WTC11 (cell line): Measurements from ENCODE around the gene CA5A. TPM values are rescaled to one million over a fixed set of nuclear protein-coding genes. Genes with fewer than 3 reads are reported as not detected.

Experiments used
- ARID4B ChIP-seq: sonication (generic); formaldehyde crosslinking; IDR thresholded peaks from 2 replicates; pipeline ENCODE4 v1.8.0; 2023; ENCODE audit warnings: missing genetic modification reagents, mild to moderate bottlenecking, borderline replicate concordance
- E2F1 ChIP-seq: sonication (generic); formaldehyde crosslinking; IDR thresholded peaks from 2 replicates; pipeline ENCODE4 v1.8.0; 2022; ENCODE audit warnings: mild to moderate bottlenecking, missing genetic modification reagents
- E2F5 ChIP-seq: sonication (generic); formaldehyde crosslinking; IDR thresholded peaks from 2 replicates; pipeline ENCODE4 v1.8.1; 2022; ENCODE audit warnings: mild to moderate bottlenecking, moderate library complexity, missing genetic modification reagents
- FOXJ3 ChIP-seq: sonication (generic); formaldehyde crosslinking; IDR thresholded peaks from 2 replicates; pipeline ENCODE4 v1.9.0; 2021; ENCODE audit warnings: missing genetic modification reagents, mild to moderate bottlenecking, borderline replicate concordance
- FOXK1 ChIP-seq: sonication (generic); formaldehyde crosslinking; IDR thresholded peaks from 2 replicates; pipeline ENCODE4 v1.8.0; 2022; ENCODE audit warnings: mild to moderate bottlenecking, moderate library complexity, missing genetic modification reagents
- FOXP1 ChIP-seq: sonication (generic); formaldehyde crosslinking; IDR thresholded peaks from 2 replicates; pipeline ENCODE4 v1.8.0; 2022; ENCODE audit warnings: missing genetic modification reagents, mild to moderate bottlenecking, moderate library complexity, borderline replicate concordance
- GRHL2 ChIP-seq: fragments of 250-450 bp; sonication (Bioruptor Pico); IDR thresholded peaks from 2 replicates; pipeline ENCODE4 v1.8.0; 2022; ENCODE audit warnings: mild to moderate bottlenecking, moderate library complexity; ENCODE audit not compliant: insufficient replicate concordance, severe bottlenecking
- HMGXB4 ChIP-seq: sonication (generic); formaldehyde crosslinking; IDR thresholded peaks from 2 replicates; pipeline ENCODE4 v1.8.1; 2023; ENCODE audit warnings: mild to moderate bottlenecking, moderate library complexity, missing genetic modification reagents
- JAZF1 ChIP-seq: fragments of 250-450 bp; sonication (Bioruptor Pico); IDR thresholded peaks from 2 replicates; pipeline ENCODE4 v1.9.0; 2021; ENCODE audit warnings: moderate library complexity, mild to moderate bottlenecking, inconsistent platforms
- NR3C1 ChIP-seq: sonication (generic); formaldehyde crosslinking; conservative IDR thresholded peaks from 2 replicates; pipeline ENCODE4 v1.8.1; 2023; ENCODE audit warnings: low read depth, mild to moderate bottlenecking, missing genetic modification reagents
- PRDM15 ChIP-seq: sonication (generic); formaldehyde crosslinking; IDR thresholded peaks from 2 replicates; pipeline ENCODE4 v1.8.0; 2022; ENCODE audit warnings: missing genetic modification reagents
- RORB ChIP-seq: fragments of 250-450 bp; sonication (Bioruptor Pico); IDR thresholded peaks from 2 replicates; pipeline ENCODE4 v1.9.0; 2021; ENCODE audit warnings: mild to moderate bottlenecking
- SMAD3 ChIP-seq: sonication (generic); formaldehyde crosslinking; IDR thresholded peaks from 2 replicates; pipeline ENCODE4 v1.8.0; 2022; ENCODE audit warnings: missing genetic modification reagents, mild to moderate bottlenecking, borderline replicate concordance
- STAT6 ChIP-seq: sonication (generic); formaldehyde crosslinking; conservative IDR thresholded peaks from 2 replicates; pipeline ENCODE4 v1.8.1; 2023; ENCODE audit warnings: mild to moderate bottlenecking, low read depth, missing genetic modification reagents, moderate library complexity
- TP53 ChIP-seq: sonication (generic); formaldehyde crosslinking; IDR thresholded peaks from 2 replicates; pipeline ENCODE4 v1.8.1; 2023; ENCODE audit warnings: mild to moderate bottlenecking, missing genetic modification reagents
- ZBTB21 ChIP-seq: sonication (generic); formaldehyde crosslinking; IDR thresholded peaks from 2 replicates; pipeline ENCODE4 v1.8.1; 2023; ENCODE audit warnings: mild to moderate bottlenecking, missing genetic modification reagents, borderline replicate concordance
- ZNF138 ChIP-seq: sonication (generic); formaldehyde crosslinking; conservative IDR thresholded peaks from 2 replicates; pipeline ENCODE4 v1.8.1; 2022; ENCODE audit warnings: mild to moderate bottlenecking, moderate library complexity, missing genetic modification reagents
- ZNF263 ChIP-seq: sonication (generic); formaldehyde crosslinking; IDR thresholded peaks from 2 replicates; pipeline ENCODE4 v1.8.1; 2022; ENCODE audit warnings: low read depth, mild to moderate bottlenecking, moderate library complexity, missing genetic modification reagents
- ZSCAN18 ChIP-seq: fragments of 250-450 bp; sonication (Bioruptor Pico); IDR thresholded peaks from 2 replicates; pipeline ENCODE4 v2.1.2; 2022; ENCODE audit warnings: mild to moderate bottlenecking, moderate library complexity
- total RNA-seq: library from RNA; stranded (reverse); gene quantifications from 3 replicates; pipeline ENCODE4 v1.2.3, GENCODE V29; 2021

The CA5A gene
- total RNA-seq, 1 experiment from 2014 or later = not detected

- peak; percentile 93 for TF ChIP-seq E2F5
- TF ChIP-seq HMGXB4 (CRISPR knock-in tag) = no peak
- TF ChIP-seq FOXJ3 (CRISPR knock-in tag) = no peak
- 0 out of 2 replicates have a peak, but pooled peaks have one; percentile 27 for TF ChIP-seq FOXP1 (CRISPR knock-in tag)
- no peak for TF ChIP-seq ZBTB21
- TF ChIP-seq ZNF138 (CRISPR knock-in tag) = no peak
- TF ChIP-seq STAT6 (CRISPR knock-in tag) = no peak
- no peak for TF ChIP-seq E2F1 (CRISPR knock-in tag)
- TF ChIP-seq SMAD3 = 0 out of 2 replicates have a peak, but pooled peaks have one; percentile 70
- TF ChIP-seq RORB = no peak
- TF ChIP-seq ARID4B = peak; percentile 80; the same call in 1 of the 2 replicates
- no peak for TF ChIP-seq JAZF1 (CRISPR knock-in tag)
- TF ChIP-seq PRDM15 (CRISPR knock-in tag) = no peak
- no peak for TF ChIP-seq NR3C1 (CRISPR knock-in tag)
- TF ChIP-seq ZNF263 (CRISPR knock-in tag) = no peak
- peak; percentile 16; the same call in 1 of the 2 replicates for TF ChIP-seq FOXK1 (CRISPR knock-in tag)
- no peak for TF ChIP-seq TP53
- no peak for TF ChIP-seq GRHL2 (CRISPR knock-in tag)
- TF ChIP-seq ZSCAN18 (CRISPR knock-in tag) = peak; percentile 88; the same call in 1 of the 2 replicates
Observed at GRCh38 chr16:87950765-87951551, 14.6 kb upstream of the CA5A start, which contains the start of gene BANP (continued).
